H1 (cell line): ENCODE data around the gene LNPEP. TPM values are rescaled to one million over a fixed set of nuclear protein-coding genes. Genes with fewer than 3 reads are reported as not detected.

Experiments used
- ATF3 ChIP-seq: IDR thresholded peaks from 2 replicates; pipeline ENCODE4 v1.6.1; 2011; ENCODE audit warnings: low read depth, mild to moderate bottlenecking, low read length; ENCODE audit not compliant: insufficient read depth
- BRCA1 ChIP-seq: IDR thresholded peaks from 2 replicates; pipeline ENCODE4 v1.6.1; 2012; ENCODE audit warnings: low read depth, low read length, improper control_type of control experiment
- CHD7 ChIP-seq: fragments of 300-600 bp; sonication (generic); IDR thresholded peaks from 2 replicates; pipeline ENCODE4 v1.7.1; 2012; ENCODE audit warnings: low read length, moderate library complexity, mild to moderate bottlenecking, inconsistent platforms; ENCODE audit not compliant: insufficient replicate concordance
- GABPA ChIP-seq: IDR thresholded peaks from 2 replicates; pipeline ENCODE4 v1.6.1; 2011; ENCODE audit warnings: mild to moderate bottlenecking, low read length, moderate library complexity, borderline replicate concordance; ENCODE audit not compliant: insufficient read depth
- JUND ChIP-seq: IDR thresholded peaks from 2 replicates; pipeline ENCODE4 v1.6.1; 2011; ENCODE audit warnings: mild to moderate bottlenecking, improper control_type of control experiment, low read length
- SP4 ChIP-seq: IDR thresholded peaks from 2 replicates; pipeline ENCODE4 v1.6.1; 2012; ENCODE audit warnings: low read length, inconsistent platforms
- TAF7 ChIP-seq: optimal IDR thresholded peaks from 2 replicates; pipeline ENCODE3; 2011; ENCODE audit warnings: low read depth, mild to moderate bottlenecking, inconsistent platforms, low read length, moderate library complexity, borderline replicate concordance
- TCF12 ChIP-seq: IDR thresholded peaks from 2 replicates; pipeline ENCODE4 v1.6.1; 2011; ENCODE audit warnings: low read depth, mild to moderate bottlenecking, low read length
- ZNF274 ChIP-seq: IDR thresholded peaks from 2 replicates; pipeline ENCODE4 v1.7.0; 2012; ENCODE audit warnings: low read length, borderline replicate concordance; ENCODE audit errors: extremely low read depth
- polyA plus RNA-seq, 7 experiments: library from polyadenylated mRNA; depleted of rRNA in 3 of 7; stranded (reverse) in 5 of 7; unstranded in 2 of 7; fragments of >200 nt in 5 of 7; fragments of 200-250 nt in 2 of 7; gene quantifications; 1 replicate in 5 of 7; 2 replicates in 1 of 7; 4 replicates in 1 of 7; pipeline versions ENCODE4 v1.2.1 to v1.2.3, GENCODE V29; 2011 to 2013; ENCODE audit warnings: missing spikeins in 2 of 7, mixed read lengths in 2 of 7
- total RNA-seq: library from RNA; stranded (reverse); fragmentation: NEBNext Ultra II Directional; extraction: Animal tissue kit (Norgen Biotek cat#: 25700); gene quantifications from 2 replicates; pipeline ENCODE4 v1.2.1, GENCODE V29; 2021

Gene LNPEP
- total and polyA plus RNA-seq, 2 of the 8 experiments (the other 6 are each of a cell fraction or from before 2014, with no cell fraction given): 1.8 to 4.5 TPM

- TF ChIP-seq BRCA1: no peak
- no peak for TF ChIP-seq ZNF274
- TF ChIP-seq CHD7: no peak
- TF ChIP-seq GABPA: no peak
- no peak for TF ChIP-seq TCF12
- no peak for TF ChIP-seq ATF3
- TF ChIP-seq TAF7: no peak
- TF ChIP-seq SP4: no peak
- no peak for TF ChIP-seq JUND
These were observed 31.6 kb upstream of the LNPEP start (continued) for GRCh38 chr5:96904054-96904931.
